ENCODE data around the gene TMEM253. TPM values are rescaled to one million over a fixed set of nuclear protein-coding genes. Genes with fewer than 3 reads are reported as not detected.

The TMEM253 gene
- 1 to 10 TPM; 1.1 to 2.1 (median 1.3) TPM for polyA plus RNA-seq (ENCODE audit: insufficient read length in 3 of 3)
- long read RNA-seq, donor 1, result 0 reads
- long read RNA-seq, donor 2, result 0 reads
- long read RNA-seq, donor 3, result 0 reads
- long read RNA-seq, donor 4, result 0 reads
- long read RNA-seq, donor 5, result 0 reads
- long read RNA-seq, donor 6, partial matches to known transcripts, result 0 of 1 reads
- long read RNA-seq, donor 6, other reads (novel, unspliced or antisense), result 0 of 1 reads
- long read RNA-seq, donor 7, result 0 reads
- long read RNA-seq, donor 8, result 0 reads
- long read RNA-seq, donor 9, result 0 reads
- long read RNA-seq, donor 10, result 0 reads
- long read RNA-seq, donor 11, result 0 reads
- long read RNA-seq, donor 12, result 0 reads
- long read RNA-seq, donor 13, result 0 reads
- long read RNA-seq, donor 14, result 0 reads
- long read RNA-seq, donor 15, result 0 reads
- long read RNA-seq, donor 16, result 0 reads

- DNase-seq, result no peak
Measured at GRCh38 chr14:21100931-21101330, at the start of gene TMEM253. TMEM253 (plus strand) TSS chr14:21101066; CDS start chr14:21101344, 278 bp downstream.

DNA sequence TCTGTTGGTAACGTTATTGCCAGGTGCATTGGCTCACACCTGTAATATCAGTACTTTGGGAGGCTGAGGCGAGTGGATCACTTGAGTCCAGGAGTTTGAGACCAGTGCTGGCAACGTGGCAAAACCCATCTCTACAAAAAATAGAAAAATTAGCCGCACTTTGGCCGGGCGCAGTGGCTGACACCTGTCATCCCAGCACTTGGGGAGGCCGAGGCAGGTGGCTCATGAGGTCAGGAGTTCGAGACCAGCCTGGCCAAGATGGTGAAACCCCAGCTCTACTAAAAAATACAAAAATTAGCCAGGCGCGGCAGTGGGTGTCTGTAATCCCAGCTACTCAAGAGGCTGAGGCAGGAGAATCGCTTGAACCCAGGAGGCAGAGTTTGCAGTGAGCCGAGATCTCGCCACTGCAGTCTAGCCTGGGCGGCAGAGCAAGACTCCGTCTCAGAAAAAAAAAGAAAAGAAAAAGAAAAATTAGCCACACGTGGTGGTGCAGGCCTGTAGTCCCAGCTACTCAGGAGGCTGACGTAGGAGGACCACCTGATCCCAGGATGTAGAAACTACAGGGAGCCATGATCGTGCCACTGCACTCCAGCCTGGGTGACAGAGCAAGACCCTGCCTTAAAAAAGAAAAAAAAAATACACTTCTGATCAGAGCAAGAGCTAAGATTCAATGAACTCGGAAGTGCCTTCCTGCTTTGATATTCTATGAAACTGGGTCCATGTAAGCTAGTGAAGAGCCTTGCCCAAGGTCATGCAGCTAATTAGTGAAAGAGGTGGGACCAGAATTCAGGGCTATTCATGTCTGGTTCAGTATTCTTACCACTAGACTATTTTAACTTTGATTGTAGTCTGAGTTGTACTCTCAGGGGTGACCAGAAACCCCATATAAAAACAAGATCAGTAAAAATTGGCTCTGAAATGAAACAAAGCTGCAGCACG, 47.4 kb upstream of the TMEM253 start:
- DNase-seq, result no peak

DNA sequence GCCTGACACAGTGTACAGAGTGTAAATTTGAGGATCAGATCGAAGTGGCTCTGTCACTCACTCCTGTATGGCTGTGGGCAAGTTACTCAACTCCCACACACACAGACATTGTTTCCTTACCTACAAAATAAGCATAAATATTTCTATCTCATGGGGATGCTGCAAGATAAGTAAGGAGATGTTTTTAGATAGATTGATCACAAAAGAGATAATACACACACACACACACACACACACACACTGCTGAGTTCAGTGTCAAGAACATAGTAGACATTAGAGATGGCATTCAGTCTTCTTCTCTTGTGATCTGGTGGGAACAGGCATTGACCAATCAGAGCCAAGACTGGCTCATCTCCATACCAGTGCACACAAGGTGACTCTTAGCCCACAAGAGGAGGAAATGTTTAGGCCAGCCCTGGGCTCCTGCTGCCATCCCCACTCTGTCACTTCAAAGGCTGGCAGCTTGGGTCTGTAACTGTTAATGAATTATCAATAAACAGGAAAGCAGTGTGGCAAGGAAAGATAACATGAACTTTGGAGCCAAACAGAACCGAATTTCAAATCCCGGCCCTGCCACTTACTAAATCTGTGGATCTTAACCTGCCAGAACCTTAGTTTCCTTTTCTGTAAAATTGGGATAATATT, 46.6 kb upstream of the TMEM253 start:
- no peak for DNase-seq

DNA sequence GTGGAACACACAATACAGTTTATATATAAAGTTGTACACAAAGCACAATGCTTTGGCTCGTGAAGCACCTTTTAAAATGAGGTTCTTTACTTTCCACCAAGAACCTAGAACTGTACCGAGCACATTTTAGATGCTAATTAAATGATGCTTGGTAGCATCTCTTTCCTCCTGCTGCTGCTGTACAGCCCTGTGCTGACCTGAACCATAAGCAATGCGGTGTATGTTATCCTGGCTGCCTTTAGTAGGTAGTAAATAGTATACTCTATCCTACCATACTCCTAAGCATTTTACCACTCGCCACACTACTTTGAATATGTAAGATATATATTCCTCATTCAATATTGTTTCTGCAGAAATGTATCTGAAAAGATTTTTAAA, 46.1 kb upstream of the TMEM253 start:
- no peak for DNase-seq

DNA sequence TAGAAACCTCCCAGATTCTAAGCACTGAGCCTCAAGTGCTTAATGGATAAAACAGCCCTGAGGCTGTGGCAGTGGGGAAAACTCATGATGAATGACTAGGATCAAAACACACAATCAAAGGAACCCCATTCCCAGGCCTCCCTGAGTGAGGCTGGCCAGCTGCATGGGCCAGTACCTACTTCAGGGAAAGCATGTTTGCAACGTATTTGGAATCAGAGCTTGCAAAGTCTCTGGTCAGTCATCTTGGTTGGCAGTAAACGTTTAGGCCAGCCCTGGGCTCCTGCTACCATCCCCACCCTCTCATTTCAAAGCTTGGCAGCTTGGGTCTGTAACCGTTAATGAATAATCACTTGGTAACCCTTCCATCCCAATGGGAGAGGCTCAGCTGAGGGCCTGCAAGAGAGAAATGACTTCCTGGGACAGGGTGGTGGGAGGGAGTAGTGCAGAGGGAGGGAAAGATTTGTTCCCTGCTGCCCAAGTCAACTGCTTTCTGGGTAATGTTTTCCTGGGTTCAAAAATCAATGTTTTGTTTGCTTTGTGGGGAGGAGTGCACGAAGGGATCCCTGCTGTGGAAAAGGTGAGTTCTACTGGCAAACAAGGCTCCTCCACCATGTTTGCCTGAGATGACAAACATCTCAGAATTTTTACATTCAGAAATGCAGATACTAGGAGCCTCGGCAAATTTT, 45.3 kb upstream of the TMEM253 start:
- DNase-seq, result no peak

DNA sequence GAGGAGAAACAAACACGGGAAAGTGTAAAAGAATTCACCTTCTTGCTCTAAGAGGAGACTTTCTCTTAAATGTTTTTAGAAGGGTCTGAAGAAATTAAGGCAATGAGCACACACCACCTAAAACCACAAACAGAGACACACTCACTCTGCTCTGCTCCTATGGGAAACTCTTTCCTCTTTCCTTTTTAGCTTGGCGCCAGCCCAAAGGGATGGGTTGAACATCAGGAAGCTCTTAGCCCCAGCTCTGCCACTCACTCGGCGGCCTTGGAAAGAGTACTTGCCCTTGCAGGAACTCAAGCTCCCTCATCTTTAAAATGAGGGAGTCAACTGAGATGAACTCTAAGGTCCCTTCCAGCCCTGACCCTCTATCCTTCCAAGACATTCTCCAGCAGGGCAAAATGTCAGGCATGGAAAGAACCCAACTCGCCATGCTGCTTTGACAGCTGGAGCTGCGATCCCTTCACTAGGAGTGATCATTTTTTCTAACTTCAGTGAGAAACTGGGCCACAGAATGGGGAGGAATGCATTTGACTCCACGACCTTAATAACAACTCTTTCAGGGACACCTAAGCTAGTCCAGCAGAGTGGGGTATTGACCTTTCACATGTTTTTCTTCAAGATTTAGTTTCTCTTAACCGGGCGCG, 44.2 kb upstream of the TMEM253 start:
- DNase-seq, result no peak

- no peak for DNase-seq
Measured at GRCh38 chr14:21057803-21058675, 42.8 kb upstream of the TMEM253 start, which contains the start of gene RNASE8. RNASE8 (plus strand) TSS chr14:21057822; CDS start chr14:21057893, 71 bp downstream.

DNA sequence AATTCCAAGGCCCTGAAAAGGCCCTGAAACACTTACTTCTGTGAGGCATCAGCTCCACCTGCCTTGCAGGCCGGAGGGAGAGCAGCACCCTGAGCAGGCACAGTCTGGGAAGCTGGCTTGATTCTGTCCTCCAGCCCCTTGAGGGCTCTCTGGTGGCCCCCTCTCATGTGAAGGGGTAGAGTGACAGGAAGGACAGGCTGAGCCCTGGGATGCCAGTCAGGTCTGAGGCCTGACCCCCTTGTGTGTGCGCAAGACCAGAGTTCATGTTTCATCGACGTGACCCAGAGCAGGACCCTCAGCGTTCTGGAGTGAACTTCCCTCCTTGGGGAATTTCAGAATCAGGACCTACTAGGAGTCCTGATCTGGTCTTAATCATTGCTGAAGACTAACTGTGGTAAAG, 42.0 kb upstream of the TMEM253 start:
- no peak for DNase-seq

GRCh38 chr14:21059842-21060613, 40.8 kb upstream of the TMEM253 start:
- DNase-seq, result no peak

GRCh38 chr14:21060614-21061346, 40.1 kb upstream of the TMEM253 start:
- no peak for DNase-seq

DNA sequence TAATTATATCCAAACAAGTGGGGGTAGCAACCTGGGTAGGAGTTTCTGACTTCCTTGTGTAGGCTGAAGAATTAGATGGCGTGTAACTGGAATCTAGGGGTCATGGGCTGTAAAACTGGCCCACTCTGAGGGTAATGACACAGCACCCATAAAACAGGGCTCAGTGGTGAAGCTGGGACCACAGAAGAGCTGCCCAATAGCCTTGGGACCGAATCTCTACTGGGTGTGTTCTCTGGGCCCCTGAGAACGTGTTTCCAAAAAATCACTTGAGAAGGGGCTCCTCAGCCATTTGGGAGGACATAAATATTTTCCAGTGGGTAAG, 39.6 kb upstream of the TMEM253 start:
- no peak for DNase-seq

GRCh38 chr14:21063479-21063878, 37.4 kb upstream of the TMEM253 start:
- peak; percentile 28 for DNase-seq

DNA sequence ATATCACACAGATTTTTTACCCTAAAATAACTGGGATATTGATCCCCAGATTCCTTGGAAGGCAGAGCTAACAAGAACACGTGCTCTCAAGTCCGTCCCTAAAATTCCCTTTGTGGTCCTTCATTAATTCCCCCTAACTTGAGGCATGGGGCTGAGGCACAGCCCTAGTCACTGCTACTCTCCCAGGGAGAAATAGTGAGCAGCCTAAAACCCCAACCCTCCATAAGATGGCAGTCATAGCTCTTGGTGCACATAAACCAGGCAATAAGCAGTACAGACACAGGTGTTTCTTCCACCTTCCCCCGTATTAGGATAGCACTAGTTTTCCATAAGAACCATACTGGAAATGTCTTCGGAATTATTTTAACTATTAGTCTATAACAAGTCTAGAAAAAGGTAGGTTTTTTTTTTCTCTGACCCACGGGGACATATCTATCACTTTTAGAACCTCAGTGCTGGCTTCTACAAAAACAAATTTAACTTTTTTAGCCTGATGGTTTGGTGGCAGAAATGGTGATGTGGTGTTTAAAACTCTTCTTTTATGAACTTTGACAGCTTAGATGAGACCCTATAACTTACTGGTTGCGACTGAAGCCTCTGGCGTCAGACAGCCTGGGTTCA, 33.9 kb upstream of the TMEM253 start:
- DNase-seq, result no peak

DNA sequence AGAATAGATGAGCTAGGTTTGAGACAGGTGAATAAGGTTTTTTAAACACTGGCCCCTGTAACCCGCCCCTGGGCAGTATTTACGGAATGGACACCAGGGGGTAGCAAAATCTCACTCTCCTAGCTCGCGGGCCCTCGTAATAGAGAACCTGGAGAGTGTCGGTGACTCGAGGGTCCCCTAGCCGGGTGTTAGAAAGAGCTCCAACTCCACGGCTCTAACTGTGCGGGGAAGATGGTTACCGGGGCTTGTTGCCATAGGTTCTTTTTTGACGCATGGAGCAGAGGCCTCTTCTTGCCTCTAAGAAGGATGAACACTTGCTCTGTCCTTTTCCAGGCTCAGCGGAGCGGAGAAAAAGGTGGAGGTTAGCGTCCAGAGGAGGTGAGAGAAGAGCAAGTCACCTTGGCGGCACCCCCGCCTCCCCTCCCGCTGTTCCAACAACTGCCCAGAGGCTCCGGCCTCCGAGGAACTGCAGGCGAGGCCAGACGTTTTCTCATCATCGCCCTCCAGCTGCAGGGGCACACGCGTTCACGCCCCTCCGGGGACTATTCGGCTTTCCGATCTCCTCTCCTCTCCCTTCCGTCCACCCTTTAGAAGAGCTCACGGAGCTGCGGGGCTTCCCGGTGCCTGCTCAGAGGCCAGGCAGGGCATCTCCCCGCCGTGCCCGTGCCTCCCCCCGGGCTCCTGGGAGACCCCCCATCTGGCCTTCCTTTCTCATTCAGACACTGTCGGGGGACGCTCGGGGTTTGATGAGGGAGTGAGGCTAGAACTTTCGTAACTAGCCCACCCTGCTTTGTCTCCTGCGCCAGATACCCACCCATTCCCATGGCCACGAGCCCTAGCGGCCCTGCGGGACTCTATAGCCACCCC, 32.1 kb upstream of the TMEM253 start:
- peak; percentile 74 for DNase-seq

GRCh38 chr14:21069388-21070082, 31.3 kb upstream of the TMEM253 start:
- DNase-seq, result no peak

DNA sequence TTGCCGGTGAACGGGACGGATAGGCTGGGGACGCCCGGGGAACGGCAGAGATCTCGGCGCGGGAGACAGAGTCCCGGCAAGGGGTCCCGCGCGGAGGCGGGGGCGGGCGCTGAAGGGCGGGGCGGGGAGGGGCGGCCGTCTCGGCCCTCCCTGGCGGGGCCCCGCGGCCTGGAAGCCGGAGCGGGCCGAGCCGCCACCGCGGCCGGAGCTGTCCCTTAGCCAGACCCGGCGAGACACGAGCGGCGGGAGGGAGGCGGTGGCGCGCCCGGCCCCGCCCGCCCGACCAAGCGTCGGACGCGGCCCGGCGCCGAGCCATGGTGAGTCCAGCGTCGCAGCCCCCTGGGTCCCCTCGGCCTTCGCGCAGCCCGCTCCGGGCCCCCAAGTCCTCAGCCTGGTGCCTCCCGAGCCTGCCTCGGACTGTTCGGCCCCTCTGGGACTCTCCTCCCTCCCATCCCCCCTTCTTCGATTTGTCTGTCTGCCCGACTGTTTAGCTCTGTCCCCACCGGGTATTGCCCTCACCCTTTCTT, 30.7 kb upstream of the TMEM253 start, which contains the start of gene ARHGEF40:
ARHGEF40 (plus strand) TSS at position 222 of the 527 bp plus-strand sequence; CDS start at position 315, 93 bp downstream.
- DNase-seq, result no peak
